HL-60/S4 (cell line): ENCODE results near the gene CXCL11.

Source experiments
- in situ Hi-C: fragments of 300-500 bp; cut with MboI; formaldehyde crosslinking; loops from 2 replicates; pipeline ENCODE4 v1.14.3; 2022; ENCODE audit warnings: low sequenced_read_pairs

Gene CXCL11

GRCh38 chr4:76003035-76003434 lies 32.8 kb downstream of the CXCL11 start:
- in situ Hi-C loops = no loop called here

GRCh38 chr4:76002176-76002575 lies 33.7 kb downstream of the CXCL11 start:
- in situ Hi-C loops = no loop called here

GRCh38 chr4:76001700-76002099 lies 34.2 kb downstream of the CXCL11 start:
- in situ Hi-C loops = no loop called here

- in situ Hi-C loops = no loop called here
Observed at GRCh38 chr4:76000279-76000678, 35.6 kb downstream of the CXCL11 start.

GRCh38 chr4:75998525-75999147 lies 37.2 kb downstream of the CXCL11 start:
- in situ Hi-C loops = loop anchor here (10.0 kb wide), 1 partner anchor 86 kb away; no protein-coding TSS in a partner anchor

GRCh38 chr4:75997946-75998345 lies 37.9 kb downstream of the CXCL11 start:
- in situ Hi-C loops = loop anchor here (10.0 kb wide), 1 partner anchor 87 kb away; no protein-coding TSS in a partner anchor

GRCh38 chr4:75997081-75997480 lies 38.8 kb downstream of the CXCL11 start:
- in situ Hi-C loops = loop anchor here (10.0 kb wide), 1 partner anchor 88 kb away; no protein-coding TSS in a partner anchor

- in situ Hi-C loops = loop anchor here (10.0 kb wide), 1 partner anchor 89 kb away; no protein-coding TSS in a partner anchor
Observed at GRCh38 chr4:75995727-75996126, 40.1 kb downstream of the CXCL11 start.

DNA sequence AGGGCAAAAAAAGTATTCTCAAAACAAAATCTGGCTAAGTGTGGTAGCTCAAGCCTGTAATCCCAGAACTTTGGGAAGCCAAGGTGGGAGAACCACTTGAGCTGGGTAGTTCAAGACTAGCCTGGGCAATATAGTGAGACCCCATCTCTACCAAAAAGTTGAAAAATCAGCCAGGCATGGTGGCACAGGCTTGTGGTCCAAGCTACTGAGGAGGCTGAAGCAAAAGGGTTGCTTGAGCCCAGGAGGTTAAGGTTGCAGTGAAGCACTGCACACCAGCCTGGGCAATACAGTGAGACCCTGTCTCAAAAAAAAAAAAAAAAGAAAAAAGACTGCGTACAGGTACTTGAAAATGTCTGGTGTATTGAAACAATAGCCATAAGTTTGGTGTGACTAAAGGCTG lies 43.4 kb downstream of the CXCL11 start:
- in situ Hi-C loops = loop anchor here (10.0 kb wide), 1 partner anchor 92 kb away; no protein-coding TSS in a partner anchor

- in situ Hi-C loops = loop anchor here (10.0 kb wide), 1 partner anchor 95 kb away; no protein-coding TSS in a partner anchor
Observed at GRCh38 chr4:75989846-75990528, 45.9 kb downstream of the CXCL11 start.

DNA sequence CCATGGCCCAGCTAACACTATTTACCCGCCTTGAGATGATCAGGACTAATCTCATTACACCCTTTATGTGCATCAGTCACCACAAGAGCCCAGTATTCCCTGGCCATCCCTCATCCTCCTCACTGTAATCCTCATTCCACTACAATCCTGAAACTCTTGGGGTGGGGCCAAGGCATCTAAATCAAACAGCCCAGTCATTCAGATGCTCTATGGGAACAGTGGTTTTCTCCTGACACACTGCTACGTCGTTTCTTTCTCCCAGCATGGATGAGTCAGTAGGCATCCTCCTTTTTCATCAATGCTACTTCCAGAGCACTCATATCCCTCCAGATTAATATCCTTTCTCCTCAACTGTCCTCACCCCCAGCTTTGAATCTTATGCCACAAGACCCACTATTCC lies 50.8 kb downstream of the CXCL11 start:
- in situ Hi-C loops = no loop called here
